GM18517 (cell line): ENCODE measurements around the gene CA7.
"Not testable (repeated sequence)": the region's sequence is repeated elsewhere in the genome, so short reads cannot be mapped to it uniquely, and the experiment has no call there.

ENCODE experiments used
- ATAC-seq: cut with Tn5 transposase; IDR thresholded peaks from one replicate; pipeline ENCODE4 v1.9.1; 2021; ENCODE audit warnings: mild to moderate bottlenecking, moderate library complexity; ENCODE audit not compliant: unreplicated experiment

CA7 gene

DNA sequence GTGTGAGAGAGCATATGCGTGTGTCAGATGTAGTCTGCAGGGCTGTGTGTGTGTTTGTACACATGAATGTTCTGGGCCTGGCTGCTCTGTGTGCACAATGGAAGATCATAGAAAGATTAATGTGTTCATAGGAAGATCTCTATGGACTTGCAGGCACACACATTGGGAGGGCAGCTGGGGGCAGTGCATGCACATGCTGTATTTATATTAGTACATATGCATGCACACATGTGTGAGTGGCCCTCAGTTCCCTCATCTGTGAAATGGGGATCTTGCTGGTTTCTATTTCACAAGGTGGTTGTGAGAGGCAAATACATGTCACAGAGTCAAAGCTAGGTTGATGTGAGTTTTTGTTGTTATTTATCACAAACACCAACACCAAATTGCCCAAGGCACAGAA is 2.1 kb downstream of the CA7 start:
- no peak for ATAC-seq

DNA sequence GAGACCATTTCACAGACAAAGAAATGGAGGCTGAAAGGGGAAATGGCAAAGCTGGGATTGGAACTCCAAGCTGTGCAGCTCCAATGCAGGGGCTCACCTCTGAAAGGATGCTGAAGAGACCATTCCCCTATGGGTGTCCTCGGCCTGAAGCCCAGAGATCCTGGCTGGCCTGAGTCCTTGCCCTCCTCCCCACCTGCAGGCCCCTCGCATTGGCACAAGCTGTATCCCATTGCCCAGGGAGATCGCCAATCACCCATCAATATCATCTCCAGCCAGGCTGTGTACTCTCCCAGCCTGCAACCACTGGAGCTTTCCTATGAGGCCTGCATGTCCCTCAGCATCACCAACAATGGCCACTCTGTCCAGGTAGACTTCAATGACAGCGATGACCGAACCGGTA is 2.6 kb downstream of the CA7 start:
- ATAC-seq: no peak

DNA sequence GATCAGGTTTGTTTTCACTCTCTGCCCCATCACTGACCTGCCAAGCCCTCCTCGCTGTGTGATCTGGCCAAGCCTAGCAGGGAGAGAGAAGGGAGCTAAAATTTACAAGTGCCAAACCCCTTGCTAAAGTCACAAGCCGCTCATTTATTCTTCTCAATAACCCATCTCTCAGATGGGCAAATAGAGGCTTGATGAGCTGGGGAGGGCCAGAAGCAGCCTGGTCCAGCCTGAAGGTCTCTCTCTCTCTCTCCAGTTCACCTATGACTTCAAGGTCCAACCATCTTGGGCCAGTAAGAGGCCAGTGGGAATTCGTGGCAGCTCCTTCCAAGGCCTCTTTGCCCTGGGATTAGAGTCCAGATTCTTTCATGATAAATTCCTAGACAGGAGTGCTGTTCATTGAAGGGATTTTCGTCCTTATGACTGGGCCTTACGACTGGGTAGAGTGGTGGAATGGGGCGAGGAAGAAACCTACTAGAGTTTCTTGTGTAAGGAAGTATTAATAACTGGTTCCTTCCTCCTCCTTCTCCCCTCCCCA is 3.4 kb downstream of the CA7 start:
- ATAC-seq: no peak

DNA sequence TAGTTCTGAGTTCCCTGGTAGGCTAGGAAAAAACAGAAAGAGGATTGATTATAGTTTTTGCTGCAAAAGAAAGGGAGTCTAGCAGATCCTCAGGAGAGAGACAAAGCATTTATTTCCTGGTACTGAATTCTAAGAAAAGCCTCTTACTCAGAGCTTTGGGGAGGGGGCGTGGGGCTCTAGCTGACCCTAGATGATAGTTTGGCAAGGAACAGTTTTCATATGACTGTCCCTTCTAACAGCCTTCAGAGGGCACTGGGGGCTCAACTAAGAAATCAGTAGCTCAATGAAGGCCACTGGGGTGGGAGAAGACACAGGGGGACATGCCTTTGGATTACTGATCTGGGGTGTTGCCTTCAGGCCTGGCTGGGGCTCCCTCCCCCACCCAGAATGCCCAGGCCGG is 4.0 kb downstream of the CA7 start:
- ATAC-seq: no peak

DNA sequence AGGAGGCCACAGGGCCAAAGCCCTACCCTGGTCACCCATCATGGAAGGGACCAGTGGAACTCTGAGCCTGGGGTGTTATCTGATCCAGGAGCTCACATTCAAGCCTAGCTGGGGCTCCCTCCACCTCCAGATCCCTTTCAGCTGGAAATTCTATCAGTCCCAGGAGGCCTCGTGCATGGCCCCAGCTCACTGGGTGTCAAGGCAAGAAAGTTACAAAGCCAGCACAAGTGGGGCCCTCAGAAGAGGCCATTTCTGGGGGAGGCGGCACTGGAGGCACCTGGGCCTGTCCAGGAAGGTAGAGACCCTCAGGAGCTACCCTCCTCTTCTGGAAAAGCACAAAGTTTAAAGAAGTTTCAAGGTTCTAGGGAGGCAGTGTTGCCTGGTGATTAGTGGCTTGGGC is 4.8 kb downstream of the CA7 start:
- ATAC-seq: no peak

DNA sequence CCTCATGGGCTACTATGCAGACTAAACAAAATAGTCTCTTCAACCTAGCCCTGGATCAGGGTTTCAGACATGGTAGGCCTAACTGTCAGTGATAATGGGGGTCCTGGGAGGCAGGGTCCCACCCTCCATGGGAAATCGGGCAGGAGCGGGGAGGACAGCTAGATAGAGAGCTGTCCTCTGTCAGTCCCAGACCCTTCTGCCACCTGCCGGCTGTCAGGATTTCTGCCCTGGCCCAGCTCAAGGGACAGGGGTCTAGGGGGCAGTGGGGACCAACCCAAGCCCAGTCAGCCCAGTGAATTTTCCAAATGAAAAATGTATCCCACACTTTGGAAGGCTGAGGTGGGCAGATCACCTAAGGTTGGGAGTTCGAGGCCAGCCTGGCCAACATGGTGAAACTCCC is 5.3 kb downstream of the CA7 start:
- no peak for ATAC-seq

DNA sequence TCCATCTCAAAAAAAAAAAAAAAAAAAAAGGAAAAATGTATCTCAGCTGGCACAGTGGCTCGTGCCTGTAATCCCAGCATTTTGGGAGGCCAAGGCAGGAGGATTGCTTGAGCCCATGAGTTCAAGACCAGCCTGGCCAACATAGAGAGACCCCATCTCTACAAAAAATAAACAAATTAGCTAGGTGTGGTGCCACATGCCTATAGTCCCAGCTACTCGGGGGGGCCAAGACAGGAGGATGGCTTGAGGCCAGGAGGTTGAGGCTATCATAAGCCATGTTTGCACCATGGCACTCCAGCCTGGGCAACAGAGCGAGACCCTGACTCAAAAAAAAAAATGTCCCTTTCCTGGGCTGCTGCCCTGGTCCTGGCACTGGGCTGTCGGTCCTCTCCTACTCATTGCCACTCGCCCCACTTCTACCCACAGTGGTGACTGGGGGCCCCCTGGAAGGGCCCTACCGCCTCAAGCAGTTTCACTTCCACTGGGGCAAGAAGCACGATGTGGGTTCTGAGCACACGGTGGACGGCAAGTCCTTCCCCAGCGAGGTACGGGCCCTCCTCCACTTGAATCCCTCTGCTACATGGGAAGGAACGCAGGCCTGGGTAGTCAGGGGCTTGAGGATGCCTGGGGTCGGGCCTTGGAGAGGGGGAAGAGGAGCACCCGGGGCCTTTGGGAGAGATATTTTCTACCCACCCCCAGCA is 6.1 kb downstream of the CA7 start:
- no peak for ATAC-seq

DNA sequence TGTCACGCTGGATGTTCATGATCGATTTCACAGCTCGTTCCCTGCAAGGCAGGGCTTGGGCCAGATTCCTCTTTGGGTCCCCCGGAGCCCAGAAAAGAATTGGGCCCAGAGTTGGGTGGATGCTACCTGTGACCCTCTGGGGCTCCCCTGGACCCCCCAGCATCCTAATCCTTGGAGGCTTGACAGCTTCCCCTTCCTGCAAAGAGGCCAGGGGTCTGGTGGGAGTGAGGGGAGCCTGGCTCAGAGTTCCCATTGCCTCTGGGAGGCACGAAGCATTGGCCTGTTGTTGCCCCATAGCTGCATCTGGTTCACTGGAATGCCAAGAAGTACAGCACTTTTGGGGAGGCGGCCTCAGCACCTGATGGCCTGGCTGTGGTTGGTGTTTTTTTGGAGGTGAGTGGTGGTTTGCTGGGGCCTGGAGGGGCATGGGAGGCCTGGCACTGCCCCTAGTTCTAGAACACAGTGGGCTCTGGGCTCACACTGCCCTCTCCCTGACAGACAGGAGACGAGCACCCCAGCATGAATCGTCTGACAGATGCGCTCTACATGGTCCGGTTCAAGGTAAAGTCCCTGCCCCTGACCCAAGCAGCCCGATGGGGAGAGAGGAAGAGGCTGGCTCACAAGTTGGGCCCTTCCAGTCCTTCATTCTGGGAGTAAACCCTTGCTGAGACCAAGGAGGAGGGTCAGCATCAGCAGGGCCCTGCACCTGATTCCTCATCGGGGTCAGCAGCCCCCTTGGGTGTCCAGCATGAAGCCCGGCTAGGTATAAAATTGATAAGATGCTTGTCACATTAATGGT is 7.2 kb downstream of the CA7 start:
- ATAC-seq: no peak

DNA sequence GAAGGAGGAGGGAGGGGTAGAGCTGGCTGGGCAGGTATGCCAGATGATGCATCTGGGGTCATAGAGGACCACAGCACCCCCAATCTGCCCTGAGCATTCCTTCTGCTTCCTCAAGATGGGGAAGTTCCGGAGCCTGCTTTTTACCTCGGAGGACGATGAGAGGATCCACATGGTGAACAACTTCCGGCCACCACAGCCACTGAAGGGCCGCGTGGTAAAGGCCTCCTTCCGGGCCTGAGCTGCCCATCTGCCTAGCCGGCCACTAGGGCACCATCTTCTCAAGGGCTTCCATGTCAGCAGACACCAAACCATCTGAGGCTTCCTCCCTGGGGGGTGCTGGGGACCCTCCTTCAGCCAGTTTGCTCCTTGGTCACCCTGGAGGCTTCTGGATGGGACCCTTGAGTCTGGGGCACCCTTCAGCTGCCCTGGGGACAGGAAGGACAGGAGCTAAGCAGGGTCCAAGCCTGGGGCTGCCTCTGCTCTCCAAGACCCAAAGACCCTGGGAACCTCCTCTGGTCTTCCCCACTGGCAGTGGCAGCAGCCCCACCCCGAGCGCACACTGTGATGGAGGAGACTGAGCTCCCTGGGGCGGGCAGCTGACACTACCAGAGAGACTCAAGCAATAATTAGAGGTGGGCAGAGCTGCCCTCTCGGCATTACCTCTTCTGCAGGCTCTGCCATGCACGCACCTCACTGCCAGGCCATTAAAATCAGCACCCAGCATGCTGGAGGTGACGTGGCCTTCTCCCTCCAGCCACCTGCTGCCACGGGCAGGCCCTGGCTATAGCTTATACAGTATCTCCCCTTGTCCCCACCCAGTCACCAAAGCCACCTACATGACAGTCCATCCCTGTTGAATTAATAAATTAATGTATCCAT is 9.3 kb downstream of the CA7 start:
- ATAC-seq: no peak

DNA sequence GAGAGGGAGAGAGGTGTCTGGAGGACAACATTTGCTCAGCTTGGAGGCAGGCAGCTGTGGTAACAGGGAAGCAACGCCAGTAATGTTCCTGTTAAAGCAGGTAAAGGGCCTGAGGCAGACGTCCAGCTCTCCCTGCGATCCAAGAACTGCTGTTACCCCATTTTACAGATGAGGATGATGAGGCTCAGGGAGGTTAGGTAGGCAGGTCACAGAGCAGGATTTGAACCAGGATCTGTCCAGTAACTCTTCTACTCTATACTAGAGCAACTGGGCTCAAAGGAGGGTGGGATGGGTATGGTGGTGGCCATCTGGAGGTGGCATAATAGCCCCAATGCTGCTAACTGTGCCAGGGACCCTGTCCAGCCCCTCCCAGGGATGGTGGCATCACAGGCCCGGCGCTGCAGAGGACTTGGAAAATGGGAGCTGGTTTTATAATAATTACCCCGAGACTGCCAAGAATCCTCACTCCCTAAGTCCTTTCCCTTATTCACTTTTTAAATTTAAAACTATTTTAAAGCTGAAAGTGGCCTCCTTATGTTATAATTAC is 12.0 kb downstream of the CA7 start:
- no peak for ATAC-seq

DNA sequence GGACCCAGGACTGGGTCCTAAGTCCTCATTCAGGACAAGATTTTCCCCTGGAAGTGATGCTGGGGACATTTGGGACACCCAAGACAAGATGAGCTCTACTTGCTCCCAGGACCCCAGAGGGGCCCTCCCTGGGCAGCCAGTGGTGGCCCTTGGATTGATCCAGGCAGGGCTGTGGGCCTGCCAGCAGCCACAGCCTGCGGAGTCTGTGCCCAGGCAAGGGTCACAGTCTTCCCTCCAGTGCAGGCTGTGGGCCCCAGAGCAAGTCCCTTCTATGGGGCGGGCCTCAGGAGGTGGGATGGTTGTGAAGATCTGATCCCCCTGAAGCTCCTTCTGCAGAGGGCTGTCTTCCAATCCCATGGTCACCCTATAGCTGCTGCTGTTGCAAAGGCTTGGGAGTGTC is 12.6 kb downstream of the CA7 start:
- no peak for ATAC-seq

DNA sequence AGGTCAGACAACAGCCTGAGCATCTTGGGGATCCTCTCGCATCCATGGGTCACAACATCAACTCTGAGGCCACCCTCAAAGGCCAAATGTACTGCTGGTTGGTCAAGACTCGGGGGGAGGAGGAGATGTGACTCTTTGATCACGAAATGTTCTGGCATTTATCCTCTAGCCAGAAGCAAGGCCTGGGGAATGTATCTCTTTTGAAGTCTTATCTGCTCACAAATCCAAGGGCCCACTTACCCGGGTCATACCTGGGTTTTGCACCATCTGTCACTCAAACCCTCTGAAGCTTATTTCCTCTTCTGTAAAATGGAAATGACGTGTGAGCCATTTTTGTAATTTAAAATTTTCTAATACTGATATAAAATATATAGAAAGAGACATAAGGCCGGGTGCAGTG is 13.2 kb downstream of the CA7 start:
- no peak for ATAC-seq

DNA sequence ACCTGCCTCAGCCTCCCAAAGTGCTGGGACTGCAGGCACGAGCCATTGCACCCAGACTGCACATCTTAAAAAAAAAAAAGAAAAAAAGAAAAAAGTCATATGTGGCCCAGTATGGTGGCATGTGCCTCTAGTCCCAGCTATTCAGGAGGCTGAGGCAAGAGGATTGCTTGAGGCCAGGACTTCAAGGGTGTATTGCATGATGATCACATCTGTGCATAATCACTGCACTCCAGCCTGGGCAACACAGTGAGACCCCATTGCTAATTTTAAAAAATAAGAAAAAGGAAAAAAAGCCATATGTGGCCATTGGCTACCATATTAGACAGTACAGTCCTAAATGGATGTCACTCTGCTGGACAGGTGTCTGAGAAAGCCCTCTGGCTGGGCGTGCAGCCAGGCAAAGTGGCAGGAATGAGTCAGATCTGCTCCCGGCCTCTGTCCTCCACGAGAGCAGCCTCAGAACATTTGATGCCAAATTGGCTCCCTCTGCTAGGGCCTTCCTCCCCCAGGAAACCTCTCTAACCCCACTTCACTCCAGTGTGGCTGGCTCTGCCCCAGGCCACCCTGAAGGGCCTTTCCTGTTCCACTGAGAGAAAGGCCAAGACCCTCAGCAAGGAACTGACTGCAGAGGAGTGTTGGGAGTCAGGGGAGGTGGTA is 14.7 kb downstream of the CA7 start:
- no peak for ATAC-seq

DNA sequence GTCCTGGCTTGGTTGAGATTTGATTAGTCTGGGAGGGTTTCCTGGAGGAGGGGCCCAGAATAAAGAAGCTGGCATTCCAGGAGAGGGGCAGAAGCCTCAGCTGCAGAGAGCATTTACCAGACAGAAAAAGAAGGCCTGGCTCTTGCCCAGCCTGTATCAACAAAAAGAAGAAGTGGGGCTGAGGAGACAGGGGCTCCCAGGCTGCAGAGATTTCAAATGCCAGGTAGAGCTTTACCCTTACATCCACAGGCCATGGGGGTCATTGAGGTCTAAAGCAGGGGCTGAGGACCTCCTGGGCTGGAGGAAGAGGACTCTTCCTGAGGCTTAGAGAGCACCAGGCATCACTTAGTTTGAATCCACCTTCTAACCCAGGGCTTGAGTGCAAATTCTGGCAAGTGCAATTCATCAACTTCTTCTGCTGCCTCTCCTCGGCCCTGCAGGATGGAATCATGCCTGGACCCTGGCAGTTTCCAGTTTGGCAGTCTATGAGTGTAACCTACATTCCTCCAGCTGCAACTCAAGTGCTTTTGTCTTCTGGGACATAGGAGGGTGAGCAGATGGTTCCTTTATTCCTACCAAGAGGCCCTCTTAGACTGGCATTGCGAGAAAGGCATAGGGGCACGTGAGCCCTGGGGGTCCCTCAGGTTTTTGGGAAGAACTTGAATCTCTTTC is 15.3 kb downstream of the CA7 start:
- no peak for ATAC-seq

DNA sequence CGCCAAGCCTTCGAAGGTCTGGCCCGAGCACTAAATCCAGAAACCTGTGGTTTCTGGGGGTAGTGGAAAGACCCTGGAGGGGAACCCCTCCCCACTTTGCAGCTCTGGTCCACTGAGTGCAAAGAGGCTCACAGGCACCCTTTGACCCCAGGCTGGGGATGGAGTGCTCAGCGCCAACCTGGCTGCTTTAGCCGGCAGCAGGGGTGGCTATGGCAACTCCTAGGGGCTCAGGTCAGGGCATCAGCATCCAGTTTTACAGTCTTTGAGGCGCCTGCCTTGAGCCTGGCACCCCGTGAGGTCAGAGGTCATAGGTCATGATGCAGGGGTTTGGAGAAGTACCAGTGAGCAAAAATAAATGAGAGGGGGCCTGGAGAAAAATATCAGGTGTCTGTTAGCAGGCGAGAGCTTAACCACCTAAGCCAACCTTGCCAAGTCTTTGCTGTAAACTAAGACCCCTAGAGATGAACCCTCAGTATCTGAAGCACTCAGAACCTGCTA is 17.9 kb downstream of the CA7 start:
- no peak for ATAC-seq

DNA sequence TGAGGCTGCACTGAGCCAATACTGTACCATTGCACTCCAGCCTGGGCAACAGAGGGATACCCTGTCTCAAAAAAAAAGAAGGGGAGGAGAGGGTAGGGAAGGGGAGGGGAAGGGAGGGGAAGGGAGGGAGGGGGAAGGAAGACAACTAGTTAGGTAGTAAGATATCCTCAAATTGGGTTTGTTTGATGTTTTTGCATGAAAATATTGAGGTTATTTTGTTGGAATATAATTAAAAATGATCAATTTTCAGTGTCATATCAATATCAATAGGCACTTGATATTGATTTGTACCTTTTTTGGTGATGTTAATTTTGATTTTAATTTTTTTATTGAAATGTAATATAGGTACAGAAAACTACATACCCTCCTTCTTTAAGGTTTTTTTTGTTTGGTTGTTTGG is 19.5 kb downstream of the CA7 start:
- no peak for ATAC-seq

DNA sequence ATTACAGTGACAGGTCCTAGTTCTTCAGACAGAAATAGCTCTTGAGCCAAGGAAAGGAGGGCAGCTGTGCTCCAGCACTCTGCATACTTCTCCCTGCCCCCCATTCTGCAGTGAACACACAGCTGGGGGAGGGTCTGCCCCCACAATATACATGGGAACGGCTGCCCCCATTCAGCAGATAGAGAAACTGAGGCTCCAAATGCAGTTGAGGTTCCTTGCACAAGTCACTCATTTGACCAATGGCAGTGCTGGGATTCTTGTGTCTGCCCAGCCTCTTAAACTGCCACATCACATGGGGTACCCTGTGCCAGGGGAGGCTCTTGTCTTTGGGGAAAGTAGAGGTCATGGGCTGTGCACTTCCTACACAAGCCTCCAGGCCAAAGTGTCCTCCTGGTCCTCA is 25.2 kb downstream of the CA7 start:
- ATAC-seq: no peak

DNA sequence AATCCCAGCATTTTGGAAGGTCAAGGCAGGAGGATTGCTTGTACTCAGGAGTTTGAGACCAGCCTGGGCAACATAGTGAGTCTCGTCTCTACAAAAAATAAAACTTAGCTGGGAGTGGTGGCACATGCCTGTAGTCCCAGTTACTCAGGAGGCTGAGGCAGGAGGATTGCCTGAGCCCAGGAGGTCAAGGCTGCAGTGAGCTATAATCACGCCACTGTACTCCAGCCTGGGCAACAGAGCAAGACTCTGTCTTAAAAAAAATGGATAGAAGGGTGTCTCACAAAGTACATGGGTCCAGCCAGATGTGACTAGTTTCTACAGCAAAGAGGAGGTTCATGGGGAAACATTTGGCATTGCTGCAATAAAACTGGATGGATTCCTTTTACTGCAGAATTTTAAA is 27.1 kb downstream of the CA7 start:
- not testable (repeated sequence) for ATAC-seq

DNA sequence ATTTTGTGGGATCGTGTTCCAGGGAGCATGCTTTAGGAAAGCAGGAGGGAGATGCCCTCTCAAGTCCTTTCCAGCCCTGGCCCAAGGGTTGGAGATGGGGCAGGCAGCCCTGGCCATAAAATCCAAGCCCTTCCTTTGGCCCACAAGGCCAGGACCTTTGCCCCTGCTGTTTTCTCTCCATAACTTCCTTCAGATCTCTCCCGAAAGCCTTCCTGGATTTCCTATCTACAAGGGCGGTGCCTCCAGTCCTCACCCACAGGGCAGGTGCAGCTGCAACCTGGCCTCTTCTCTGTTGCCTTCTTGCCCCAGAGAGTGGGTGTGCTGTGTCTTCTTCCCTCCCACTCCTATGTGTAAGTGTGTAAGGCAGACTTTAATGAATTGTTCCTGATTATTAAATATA is 27.6 kb downstream of the CA7 start:
- ATAC-seq: no peak

DNA sequence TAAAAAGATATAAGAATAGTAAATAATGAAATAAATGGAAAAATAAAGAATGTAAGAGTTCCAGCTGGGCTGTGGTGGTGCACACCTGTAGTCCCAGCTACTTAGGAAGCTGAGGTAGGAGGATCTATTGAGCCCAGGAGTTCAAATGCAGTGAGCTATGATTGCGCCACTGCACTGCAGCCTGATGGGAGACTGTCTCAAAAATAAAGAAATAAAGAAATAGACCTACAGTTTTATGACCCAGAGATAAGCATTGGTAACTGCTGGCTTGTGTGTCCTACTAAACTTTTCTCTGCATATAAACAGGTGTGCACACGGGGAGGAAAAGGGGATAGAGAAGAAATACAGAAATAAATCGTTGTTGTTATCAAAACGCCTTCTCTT is 28.3 kb downstream of the CA7 start:
- ATAC-seq: no peak
